ENCODE measurements around the gene RABGAP1L. TPM values are rescaled to one million over a fixed set of nuclear protein-coding genes. Genes with fewer than 3 reads are reported as not detected.
"Not testable (repeated sequence)": the region's sequence is repeated elsewhere in the genome, so short reads cannot be mapped to it uniquely, and the experiment has no call there.

RABGAP1L gene
- total RNA-seq, 1 donor from 2014 or later, result 29.5 TPM

DNA sequence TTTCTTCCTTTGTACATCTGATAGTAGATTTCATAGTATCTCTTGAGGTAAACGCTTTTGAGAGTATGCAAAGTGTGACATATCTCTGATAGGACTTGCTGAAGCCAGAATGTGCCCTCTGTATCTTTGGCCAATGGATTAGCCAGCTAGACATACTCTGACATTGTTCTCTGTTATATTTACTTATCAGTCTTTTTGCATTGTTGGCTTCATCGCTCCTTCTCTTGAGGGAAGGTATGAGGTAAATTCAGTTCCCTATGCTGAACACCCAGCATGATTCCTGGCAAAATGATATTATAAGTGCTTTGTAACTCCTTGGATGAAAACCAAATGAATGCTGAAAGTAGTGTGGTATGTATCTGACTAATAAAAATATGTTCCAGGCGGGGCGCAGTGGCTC is 677.2 kb downstream of the RABGAP1L start:
- DNase-seq (ENCODE audit: extremely low read depth, low read depth, low spot score), result no peak

DNA sequence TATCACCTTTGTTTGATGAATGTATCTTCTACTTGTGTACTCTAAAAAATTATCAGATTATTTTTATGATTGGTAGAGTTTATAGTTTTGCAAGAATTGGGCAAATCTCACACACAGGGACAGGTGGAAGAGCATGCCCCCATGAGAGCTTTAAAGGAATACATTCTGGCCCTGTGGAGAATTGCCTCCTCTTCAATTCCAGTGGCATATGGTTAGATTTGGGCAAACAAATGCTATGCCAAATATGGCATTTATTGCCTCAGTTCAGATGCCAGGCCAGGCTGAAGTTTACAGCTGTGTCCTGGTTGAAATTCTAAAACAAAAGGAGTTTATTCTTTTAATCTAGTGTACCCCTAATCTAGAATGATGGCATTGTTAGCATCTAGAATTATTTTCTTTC is 678.1 kb downstream of the RABGAP1L start:
- no peak for DNase-seq (ENCODE audit: extremely low read depth, low read depth, low spot score)

DNA sequence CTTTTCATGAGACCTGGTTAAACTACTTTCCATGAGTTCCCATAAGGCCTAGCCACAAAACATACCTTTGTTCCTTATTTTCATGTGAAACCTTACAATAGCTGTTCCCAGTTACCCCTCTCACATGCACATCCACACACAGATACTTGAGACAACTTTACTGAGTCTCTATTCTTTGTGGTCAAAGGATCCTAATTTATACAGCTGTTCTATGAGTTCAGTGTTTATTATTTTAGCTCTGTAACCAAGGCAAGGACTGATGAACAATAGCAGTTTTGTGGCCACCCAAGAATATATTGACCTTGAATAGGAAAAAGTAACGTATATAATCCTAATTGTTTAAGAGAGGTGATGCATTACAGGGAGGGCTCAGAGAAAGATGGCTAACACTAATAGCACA is 679.9 kb downstream of the RABGAP1L start:
- no peak for DNase-seq (ENCODE audit: extremely low read depth, low read depth, low spot score)

DNA sequence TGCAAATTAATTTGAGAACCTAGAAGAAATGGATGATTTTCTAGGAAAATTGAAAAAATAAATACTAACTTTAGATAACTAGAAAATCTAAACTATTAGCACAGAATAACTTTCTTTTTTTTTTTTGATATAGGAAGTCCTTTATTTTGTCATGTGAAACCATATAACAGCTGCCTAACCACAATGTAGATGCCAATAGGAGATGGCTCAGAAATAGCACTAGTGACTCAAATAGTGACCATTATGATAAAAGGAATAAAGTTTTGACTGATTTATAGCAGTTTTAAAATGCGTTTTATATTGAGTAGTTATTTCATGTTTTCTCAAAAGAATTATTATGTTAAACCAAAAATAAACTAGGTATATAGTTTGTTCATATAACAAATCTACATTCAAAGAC is 682.4 kb downstream of the RABGAP1L start:
- no peak for DNase-seq (ENCODE audit: extremely low read depth, low read depth, low spot score)

DNA sequence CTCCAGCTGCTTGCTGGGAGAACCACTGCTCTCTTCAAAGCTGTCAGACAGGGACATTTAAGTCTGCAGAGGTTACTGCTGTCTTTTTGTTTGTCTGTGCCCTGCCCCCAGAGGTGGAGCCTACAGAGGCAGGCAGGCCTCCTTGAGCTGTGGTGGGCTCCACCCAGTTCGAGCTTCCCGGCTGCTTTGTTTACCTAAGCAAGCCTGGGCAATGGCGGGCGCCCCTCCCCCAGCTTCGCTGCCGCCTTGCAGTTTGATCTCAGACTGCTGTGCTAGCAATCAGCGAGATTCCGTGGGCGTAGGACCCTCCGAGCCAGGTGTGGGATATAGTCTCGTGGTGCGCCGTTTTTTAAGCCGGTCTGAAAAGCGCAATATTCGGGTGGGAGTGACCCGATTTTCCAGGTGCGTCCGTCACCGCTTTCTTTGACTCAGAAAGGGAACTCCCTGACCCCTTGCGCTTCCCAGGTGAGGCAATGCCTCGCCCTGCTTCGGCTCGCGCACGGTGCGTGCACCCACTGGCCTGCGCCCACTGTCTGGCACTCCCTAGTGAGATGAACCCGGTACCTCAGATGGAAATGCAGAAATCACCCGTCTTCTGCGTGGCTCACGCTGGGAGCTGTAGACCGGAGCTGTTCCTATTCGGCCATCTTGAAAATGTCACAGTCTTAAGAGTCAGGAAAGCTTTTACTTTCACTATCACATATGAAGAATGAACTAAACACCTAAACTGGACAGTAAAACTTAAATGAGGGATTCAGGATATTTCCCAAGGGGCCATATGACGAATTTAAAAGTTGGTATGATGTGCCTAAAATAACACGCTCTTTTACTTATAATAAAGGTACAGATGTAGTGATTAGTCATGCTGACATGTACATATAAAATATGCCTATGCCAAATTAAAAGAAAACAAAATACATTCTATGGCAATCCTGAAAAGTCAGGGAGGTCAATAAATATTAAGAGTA is 689.6 kb downstream of the RABGAP1L start:
- DNase-seq (ENCODE audit: extremely low read depth, low read depth, low spot score), result not testable (repeated sequence)

DNA sequence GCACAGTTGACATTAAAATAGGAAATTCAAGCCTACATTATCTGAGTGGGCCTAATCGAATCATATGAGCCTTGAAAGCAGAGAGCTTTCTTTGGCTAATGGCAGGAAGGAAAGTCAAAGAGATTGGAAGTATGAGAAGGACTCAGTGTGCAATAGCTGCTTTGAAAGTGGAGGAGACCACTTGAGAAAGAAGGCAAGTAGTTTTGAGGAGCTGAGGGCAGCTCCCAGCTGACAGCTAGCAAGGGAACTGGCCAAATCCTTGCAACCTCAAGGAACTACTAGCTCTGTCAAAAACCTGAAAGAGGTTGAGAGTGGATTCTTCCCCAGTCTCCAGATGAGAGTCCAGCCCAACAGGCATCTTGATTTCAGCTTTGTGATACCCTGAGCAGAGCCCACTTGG is 691.4 kb downstream of the RABGAP1L start:
- DNase-seq (ENCODE audit: extremely low read depth, low read depth, low spot score), result no peak

DNA sequence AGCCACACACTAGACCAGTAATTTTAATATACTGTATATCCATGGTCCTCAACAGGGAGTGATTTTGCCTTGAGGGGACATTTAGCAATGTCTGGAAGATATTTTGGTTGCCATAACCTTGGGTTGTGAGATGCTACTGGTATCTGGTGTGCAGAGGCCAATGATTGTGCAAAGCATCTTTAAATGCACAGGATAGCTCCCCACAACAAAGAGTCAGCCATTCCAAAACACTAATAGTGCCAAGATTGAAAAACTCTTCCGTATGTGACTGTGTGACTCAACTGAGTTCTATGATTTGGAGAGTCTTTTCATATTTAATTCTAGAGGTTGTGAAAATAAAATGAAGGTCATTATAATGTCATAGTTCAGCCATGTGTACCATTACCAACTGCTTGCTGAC is 699.0 kb downstream of the RABGAP1L start:
- DNase-seq (ENCODE audit: extremely low read depth, low read depth, low spot score), result no peak

DNA sequence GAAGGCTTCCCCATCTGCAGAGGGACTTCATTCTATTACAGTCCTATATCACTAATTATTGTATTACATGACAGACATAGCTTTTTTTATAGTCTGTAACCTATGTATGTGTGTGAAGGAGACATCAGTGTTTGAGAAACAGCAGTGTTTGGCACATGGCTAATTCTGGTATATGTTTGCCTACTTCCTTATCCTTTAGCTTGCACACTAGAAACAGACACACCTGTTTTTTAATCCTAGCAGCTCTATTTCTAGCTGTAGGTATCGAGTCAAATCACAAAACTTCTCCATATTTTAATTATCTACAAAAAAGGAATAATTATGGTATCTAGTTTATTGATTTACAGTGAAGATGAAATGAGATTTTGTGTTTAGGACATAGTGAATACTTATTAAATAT is 711.0 kb downstream of the RABGAP1L start:
- DNase-seq (ENCODE audit: extremely low read depth, low read depth, low spot score), result no peak

DNA sequence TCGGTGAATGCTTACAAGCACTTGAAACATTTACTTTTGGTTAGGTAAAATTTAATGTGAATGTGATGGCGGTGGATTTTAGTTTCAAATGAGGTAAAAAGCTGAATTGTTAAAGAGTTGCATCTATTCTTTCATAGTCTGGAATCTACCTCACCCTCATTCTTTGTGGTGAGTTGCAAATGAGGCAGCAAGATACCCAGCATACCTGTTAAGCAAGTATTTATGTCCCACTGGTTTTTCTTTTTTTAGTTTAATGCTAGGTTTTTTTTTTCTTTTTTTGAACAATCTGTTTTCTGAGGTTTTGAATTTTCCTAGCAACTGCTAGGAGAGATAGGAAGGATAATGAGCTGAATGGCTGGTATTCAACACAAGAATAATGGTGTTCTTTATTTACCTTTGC is 712.6 kb downstream of the RABGAP1L start:
- no peak for DNase-seq (ENCODE audit: extremely low read depth, low read depth, low spot score)

DNA sequence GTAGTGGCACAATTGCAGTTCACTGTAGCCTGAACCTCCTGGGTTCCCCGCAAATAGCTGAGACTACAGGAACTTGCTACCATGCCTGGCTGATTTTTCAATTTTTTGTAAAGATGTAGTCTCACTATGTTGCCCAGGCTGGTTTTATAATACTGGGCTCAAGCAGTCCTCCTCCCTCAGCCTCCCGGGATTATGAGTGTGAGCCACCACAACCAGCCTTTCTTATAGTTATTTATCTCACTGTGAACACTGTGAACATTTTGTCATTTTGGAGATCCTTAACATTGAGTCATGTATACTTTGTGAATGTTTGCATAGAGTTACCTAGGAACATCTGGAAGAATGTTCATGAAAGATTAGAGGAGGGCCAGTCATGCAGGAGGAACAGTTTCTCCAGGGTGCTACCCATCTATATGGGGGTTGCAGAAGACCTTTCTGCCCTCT is 713.3 kb downstream of the RABGAP1L start:
- DNase-seq (ENCODE audit: extremely low read depth, low read depth, low spot score), result no peak

DNA sequence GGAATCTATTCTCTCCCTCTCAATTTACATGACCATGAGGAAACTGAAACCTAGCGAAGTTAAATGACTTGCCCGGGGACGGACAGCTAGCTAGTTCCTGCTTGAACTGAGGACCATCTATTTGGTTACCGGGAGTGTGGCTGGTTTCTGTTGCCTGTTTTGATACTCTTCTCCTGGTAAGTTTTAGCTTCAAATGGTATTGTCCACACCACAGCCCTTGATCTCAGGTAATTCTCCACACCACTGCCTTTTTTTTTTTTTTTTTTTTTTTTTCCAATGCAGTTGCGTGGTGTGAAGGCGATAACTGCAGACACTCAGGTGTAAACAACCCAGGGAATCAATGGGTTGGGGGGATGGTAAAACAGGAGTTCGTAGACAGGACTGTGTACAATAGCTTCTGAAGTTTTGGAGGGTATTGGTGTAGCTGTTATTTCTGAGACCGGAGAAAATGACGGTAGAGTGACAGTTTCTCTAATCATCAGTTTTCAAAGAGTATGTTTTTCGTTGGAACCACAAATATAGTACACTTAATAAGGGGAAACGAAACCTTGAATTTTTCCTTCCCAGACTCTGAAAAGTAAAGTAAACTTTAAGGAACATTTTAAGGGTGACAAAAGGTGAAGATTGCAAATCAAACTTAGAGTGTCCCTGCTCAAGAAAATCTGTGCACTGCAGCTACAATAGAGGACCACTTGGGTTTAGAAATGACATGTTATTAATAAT is 715.2 kb downstream of the RABGAP1L start:
- no peak for DNase-seq (ENCODE audit: extremely low read depth, low read depth, low spot score)

DNA sequence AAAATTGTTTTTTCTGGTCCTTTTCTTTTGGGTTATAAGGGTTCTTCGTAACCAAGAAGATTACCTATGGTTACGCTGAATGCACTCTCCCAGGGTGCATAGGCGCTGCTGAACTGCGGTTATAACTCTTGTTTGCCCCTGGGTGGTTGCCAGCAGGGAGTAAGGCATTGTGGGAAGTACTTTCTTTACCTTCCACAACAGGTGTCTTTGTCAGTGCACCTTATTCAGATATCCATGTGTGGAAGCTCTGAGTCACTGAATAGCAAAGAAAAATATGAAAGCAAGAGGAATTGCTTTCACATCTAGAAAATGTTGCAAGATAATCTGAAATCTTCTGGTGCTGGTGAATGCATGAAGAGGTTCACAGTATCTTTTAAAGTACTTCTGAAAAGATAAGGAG is 716.0 kb downstream of the RABGAP1L start:
- no peak for DNase-seq (ENCODE audit: extremely low read depth, low read depth, low spot score)

DNA sequence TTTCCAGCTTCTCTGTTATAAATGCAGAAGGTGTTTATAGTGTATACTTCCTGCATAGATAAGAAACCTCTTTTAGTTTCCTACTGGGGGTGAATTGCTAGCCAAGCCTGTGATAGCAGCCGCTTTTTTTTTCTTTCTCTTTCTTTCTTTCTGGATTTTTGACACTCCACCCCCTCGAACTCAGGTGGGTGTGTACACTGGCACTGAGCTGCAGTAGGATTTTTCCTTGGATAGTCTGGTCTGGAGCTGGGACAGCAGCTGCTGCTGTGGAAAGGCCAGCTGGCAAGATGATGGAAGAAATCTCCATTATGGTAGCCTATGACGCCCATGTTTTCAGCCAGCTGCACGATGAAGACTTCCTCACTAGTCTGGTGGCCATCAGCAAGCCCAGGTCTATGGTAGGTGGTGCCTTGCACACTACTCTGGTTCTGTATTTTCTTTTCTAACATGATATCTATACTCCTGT is 717.9 kb downstream of the RABGAP1L start:
- DNase-seq (ENCODE audit: extremely low read depth, low read depth, low spot score), result no peak

DNA sequence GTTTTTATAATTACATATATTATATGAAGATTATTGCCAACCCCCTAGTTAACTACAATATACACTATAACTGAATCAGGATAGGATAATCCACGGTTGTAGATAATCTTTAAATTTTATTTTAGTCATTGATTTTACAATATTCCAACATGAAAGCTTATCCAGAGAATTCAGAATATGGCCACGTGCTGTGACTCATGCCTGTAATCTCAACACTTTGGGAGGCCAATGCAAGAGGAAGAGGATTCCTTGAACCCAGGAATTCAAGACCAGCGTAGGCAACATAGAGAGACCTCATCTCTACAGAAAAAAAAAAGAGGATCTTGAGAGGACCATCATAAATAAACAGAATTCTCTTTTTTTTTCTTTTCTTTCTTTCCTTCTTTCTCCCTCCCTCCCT is 720.9 kb downstream of the RABGAP1L start:
- DNase-seq (ENCODE audit: extremely low read depth, low read depth, low spot score), result no peak

DNA sequence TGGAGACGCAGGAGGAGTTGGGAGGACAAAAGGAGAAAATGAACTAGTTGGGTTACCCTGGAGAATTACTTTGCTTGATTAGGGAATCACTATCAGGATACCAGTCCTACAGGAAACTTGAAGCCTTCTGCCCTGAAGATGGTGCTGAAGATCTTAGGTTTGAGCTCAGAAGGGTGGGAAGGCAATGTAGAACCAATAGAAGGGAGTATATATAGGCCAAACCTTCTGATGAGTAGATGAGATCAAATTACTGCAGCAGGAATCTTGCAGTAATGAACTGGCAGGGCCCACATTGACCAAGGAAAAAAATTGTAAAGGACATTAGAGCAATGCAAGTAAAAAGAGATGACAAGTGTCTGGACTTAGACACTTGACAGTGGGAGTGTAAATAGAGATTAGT is 724.1 kb downstream of the RABGAP1L start:
- DNase-seq (ENCODE audit: extremely low read depth, low read depth, low spot score), result no peak

DNA sequence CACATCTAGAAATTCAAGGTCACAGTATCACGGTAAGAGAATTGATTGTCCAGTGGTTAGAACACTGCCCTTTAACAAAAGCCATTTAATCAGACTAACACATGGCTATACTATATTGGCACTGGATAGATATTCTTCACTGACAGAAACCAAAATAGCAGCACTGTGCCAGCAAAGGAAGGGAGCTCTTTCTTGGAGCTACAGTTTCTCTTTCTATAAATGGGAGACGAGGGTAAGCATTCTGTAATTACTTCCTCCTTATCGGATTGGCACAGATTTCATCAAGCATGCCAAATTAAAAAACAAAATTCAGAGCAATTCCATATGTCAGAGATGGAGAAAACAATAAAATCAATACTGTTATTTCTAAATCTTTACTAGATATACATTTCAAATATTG is 724.7 kb downstream of the RABGAP1L start:
- DNase-seq (ENCODE audit: extremely low read depth, low read depth, low spot score), result no peak

DNA sequence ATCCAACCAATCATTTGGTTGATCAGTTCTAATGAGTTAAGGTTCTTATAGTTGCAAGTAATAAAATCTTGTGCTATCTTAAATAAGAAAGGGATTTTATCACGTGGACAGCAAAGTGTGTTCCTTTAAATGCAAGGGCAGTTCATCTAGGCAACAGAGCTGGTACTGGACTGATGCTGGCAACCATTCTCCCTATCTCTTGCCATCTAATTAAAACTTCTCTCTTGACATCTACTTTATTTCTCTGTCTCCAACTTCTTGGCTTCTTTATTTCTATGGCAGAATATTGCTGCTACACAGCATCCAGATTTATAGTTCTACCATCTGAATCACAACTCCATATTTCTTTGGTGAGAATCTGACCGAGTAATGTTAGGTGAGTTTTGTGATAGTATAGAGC is 725.2 kb downstream of the RABGAP1L start:
- DNase-seq (ENCODE audit: extremely low read depth, low read depth, low spot score), result no peak

DNA sequence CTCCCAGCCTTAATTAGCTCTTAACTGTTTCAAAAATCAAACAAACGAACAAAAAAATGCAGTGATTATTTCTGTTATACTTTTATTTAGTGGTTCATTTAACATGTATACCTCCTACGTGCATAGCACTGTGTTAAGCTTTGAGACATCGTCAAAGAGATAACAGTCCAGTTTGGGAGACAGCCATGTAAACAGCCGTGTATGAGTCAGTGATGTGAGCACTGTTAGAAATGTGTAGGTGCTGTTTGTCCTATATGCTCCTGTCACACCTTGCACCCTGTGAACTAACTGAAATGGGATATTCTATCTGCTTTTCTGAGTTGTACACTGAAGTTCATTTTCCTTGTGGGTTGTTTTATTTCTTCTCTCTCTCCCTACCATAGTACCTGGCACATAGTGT is 730.7 kb downstream of the RABGAP1L start:
- no peak for DNase-seq (ENCODE audit: extremely low read depth, low read depth, low spot score)

DNA sequence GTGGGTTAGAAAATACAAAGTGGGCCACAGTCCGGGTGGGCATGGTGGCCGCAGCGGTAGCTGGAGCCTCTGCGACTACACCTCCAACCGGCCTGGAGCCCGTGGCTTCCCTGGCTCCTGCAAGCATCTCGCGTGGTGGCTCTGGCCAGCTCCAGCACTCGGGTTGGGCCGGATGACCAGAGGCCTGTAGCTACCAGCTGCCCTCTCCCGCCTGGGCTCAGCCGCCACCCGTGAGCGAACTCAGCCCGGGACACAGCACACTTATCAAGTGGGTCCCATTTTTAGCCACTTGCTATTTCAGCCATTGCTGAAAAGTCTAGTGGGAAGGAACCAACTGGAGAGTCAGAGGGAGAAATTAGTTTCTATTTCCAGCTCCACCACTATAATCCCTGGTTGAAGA is 732.7 kb downstream of the RABGAP1L start:
- DNase-seq (ENCODE audit: extremely low read depth, low read depth, low spot score), result no peak

DNA sequence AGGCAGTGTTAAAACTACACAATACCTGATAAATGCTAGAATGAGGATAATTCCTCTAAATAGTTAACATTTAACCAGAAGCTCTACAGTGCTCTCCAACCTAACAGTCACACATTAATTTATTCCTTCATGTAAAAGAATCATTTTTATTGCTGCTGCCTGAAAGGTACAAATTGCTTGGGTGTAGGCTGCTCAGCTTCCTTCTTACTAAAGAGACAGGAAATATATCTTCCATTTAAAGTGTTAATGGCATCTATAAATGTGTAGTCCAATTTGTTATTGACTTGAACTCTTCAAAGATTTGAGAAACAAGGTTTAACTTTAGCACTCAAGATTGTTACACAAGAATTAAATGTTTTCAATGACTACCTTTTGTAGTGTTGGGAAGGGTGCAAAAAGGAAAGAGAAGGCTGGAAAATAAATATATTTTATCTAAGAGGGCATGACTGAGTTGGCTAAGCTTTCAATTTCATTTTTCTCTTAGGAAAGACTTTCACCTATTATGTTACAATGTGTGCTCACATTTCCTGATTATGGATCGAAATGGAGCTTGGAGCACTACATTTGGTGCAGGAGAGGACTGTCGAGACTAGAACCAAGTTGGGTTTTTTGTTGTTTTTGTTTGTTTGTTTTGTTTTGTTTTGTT is 734.9 kb downstream of the RABGAP1L start:
- no peak for DNase-seq (ENCODE audit: extremely low read depth, low read depth, low spot score)

DNA sequence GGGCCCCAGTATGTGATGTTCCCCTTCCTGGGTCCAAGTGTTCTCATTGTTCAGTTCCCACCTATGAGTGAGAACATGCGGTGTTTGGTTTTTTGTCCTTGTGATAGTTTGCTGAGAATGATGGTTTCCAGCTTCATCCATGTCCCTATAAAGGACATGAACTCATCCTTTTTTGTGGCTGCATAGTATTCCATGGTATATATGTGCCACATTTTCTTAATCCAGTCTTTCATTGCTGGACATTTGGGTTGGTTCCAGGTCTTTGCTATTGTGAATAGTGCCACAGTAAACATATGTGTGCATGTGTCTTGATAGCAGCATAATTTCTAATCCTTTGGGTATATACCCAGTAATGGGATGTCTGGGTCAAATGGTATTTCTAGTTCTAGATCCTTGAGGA is 736.3 kb downstream of the RABGAP1L start:
- not testable (repeated sequence) for DNase-seq (ENCODE audit: extremely low read depth, low read depth, low spot score)
